ENCODE measurements around the gene PLPPR2.
A peak's percentile ranks its signal among the peaks of the same experiment; 100 is the strongest.
"Not testable (repeated sequence)": the region's sequence is repeated elsewhere in the genome, so short reads cannot be mapped to it uniquely, and the experiment has no call there.

Gene PLPPR2

GRCh38 chr19:11338569-11339253, 16.5 kb upstream of the PLPPR2 start:
- DNase-seq, result no peak
- H3K27ac ChIP-seq, result peak overlapping the region; percentile 68
- TF ChIP-seq CTCF (IDR thresholded peaks at IDR 0.05; ENCODE audit: low read depth, low read length), result no peak
- peaks cover 44% of the 10 kb centered on the region for H3K36me3 ChIP-seq
- no peaks in the 10 kb centered on the region for H3K9me3 ChIP-seq (ENCODE audit: severe bottlenecking)
- no peaks in the 10 kb centered on the region for H3K27me3 ChIP-seq (ENCODE audit: insufficient read depth, low read depth, severe bottlenecking)
- H3K4me3 ChIP-seq (ENCODE audit: low read depth, low read length), result peak overlapping the region; percentile 76

- peaks cover 37% of the 10 kb centered on the region for H3K36me3 ChIP-seq
- no peaks in the 10 kb centered on the region for H3K27me3 ChIP-seq (ENCODE audit: insufficient read depth, low read depth, severe bottlenecking)
- peak within 1 kb of the TSS; percentile 68 for H3K27ac ChIP-seq
- peak; percentile 96 for DNase-seq
- H3K4me3 ChIP-seq (ENCODE audit: low read depth, low read length), result peak within 1 kb of the TSS; percentile 76
- no peak for TF ChIP-seq CTCF (IDR thresholded peaks at IDR 0.05; ENCODE audit: low read depth, low read length)
- no peaks in the 10 kb centered on the region for H3K9me3 ChIP-seq (ENCODE audit: severe bottlenecking)
Measured at GRCh38 chr19:11339254-11340098, 15.8 kb upstream of the PLPPR2 start, which contains the start of gene RAB3D. Gene RAB3D (minus strand): TSS chr19:11339657. CDS start chr19:11337399, 2,258 bp downstream.

GRCh38 chr19:11340099-11340467, 15.1 kb upstream of the PLPPR2 start:
- Histone ChIP-seq H3K27ac (peak overlapping the region; percentile 68), H3K36me3 (peaks cover 31% of the 10 kb centered on the region)
- H3K27me3 ChIP-seq (ENCODE audit: insufficient read depth, low read depth, severe bottlenecking); H3K9me3 ChIP-seq (ENCODE audit: severe bottlenecking); H3K4me3 ChIP-seq (ENCODE audit: low read depth, low read length); DNase-seq: not testable (repeated sequence)

GRCh38 chr19:11342429-11342828, 12.8 kb upstream of the PLPPR2 start:
- DNase-seq, result no peak
- TF ChIP-seq CTCF (IDR thresholded peaks at IDR 0.05; ENCODE audit: low read depth, low read length), result no peak
- H3K36me3 ChIP-seq, result peaks cover 12% of the 10 kb centered on the region
- no peak overlapping the region for H3K4me3 ChIP-seq (ENCODE audit: low read depth, low read length)
- H3K27me3 ChIP-seq (ENCODE audit: insufficient read depth, low read depth, severe bottlenecking), result no peaks in the 10 kb centered on the region
- H3K9me3 ChIP-seq (ENCODE audit: severe bottlenecking), result no peaks in the 10 kb centered on the region
- H3K27ac ChIP-seq, result no peak overlapping the region

GRCh38 chr19:11345122-11345803, 10.0 kb upstream of the PLPPR2 start:
- no peak for DNase-seq
- Histone ChIP-seq H3K27me3 (ENCODE audit: insufficient read depth, low read depth, severe bottlenecking) (no peaks in the 10 kb centered on the region), H3K36me3 (peaks cover 12% of the 10 kb centered on the region), H3K27ac (peak overlapping the region; percentile 60), H3K4me3 (ENCODE audit: low read depth, low read length) (peak overlapping the region; percentile 86), H3K9me3 (ENCODE audit: severe bottlenecking) (peaks cover 13% of the 10 kb centered on the region)
- TF ChIP-seq CTCF (IDR thresholded peaks at IDR 0.05; ENCODE audit: low read depth, low read length), result no peak
